Measurements from ENCODE around the gene ZDHHC8. TPM values are rescaled to one million over a fixed set of nuclear protein-coding genes. Genes with fewer than 3 reads are reported as not detected.

Gene ZDHHC8
- total and polyA plus RNA-seq, 5 experiments from 2014 or later: 1.4 to 99.2 (median 4.6) TPM

DNA sequence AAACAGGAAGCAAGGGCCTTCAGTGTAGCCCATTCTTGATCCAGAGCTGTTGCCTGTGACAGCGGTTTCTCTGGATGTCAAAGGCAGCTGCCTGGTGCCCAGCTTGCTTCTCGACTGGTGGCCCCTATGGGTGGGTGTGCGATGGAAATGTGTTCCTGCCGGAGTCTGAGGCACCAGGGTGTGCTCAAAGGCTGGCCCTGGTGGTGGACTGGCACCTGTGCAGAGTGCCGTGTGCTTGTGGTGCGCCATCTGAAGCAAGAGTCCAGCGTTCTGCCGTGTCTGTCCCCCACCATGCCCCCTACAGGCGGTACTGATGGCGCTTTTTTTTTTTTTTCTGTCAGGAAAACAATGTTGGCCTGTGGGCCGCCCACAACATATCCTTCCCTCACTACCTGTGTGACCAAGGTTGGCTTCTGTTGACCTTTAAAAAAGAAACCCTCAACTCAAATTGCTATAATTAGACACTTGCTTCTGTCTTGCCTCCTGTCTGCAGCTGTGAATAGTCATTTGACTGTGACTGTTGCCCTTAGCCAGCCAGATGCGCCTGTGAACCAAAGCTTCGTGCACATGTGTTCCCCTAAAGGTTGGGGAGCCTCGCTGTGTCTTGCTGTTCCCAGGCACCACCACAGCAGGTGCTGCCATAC, 20.4 kb upstream of the ZDHHC8 start:
- POLR2A ChIA-PET: interaction anchor here (0.9 to 4.0 kb wide), 3 partner anchors 10 to 90 kb away, joined by 5 to 16 read pairs (median 5); partner anchors contain the start of gene TANGO2
- Mint-ChIP-seq H3K4me3 (peak overlapping the region in 1 of 10 donors; percentile 13), H3K36me3 (peaks cover 0 to 40% (median 2%) of the 10 kb centered on the region in 3 donors), H3K27ac (peak overlapping the region in 9 of 10 donors; percentile 74 to 93 (median 90)), H3K9me3 (no peaks in the 10 kb centered on the region), H3K27me3 (no peaks in the 10 kb centered on the region), H3K4me1 (peaks cover 16 to 40% (median 27%) of the 10 kb centered on the region in 4 donors)
- ATAC-seq (peak; percentile 82 to 84), DNase-seq (peak in 5 of 10 donors; percentile 26 to 68 (median 39))

DNA sequence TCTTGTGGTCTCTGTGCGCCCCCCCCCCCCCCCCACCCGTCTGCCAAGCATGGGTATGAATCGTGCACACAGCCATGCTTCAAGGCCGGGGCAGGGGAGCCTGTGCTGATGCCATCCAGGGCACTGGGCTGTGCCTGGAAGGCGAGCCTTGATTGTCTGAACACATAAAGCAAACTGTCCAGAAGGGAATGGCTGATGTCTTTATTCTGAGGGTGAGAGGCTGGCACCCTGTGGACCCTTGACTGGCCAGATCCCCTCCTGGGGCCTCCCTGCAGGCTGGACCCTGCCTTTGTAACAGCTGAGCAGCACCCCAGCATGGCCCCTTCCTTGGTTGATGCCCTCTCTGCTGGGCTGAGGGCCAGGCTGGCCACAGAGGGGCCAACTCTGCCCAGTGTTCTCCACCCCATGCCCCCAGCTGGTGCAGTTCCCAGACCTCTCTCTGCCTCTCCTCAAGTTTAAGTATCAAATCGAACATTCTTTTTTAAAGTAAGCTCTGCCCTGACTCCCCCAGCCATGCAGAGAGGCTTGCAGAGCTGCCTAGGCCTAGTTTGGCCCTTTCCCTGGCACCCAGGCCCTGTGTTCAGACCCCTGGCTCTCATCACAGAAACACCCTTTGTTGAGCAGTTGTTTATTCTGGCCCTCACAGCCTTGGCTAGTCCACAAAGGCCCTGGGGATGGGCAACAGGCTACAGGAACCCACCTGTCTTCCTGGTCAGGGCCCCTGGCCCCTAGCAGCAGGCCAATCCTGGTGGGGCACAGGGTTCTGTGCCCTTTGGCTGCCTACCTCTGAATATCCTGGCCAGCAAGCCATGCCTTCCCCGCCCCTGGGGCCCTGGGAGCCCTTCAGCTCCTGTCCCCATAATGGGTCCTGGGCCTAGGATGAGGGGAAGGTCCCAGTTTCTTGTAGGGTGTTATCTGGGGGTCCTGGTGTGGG, 19.6 kb upstream of the ZDHHC8 start:
- no peaks in the 10 kb centered on the region for H3K27me3 Mint-ChIP-seq
- POLR2A ChIA-PET: interaction anchor here (0.9 to 4.0 kb wide), 3 partner anchors 10 to 91 kb away, joined by 5 to 16 read pairs (median 5); partner anchors contain the start of gene TANGO2
- H3K4me1 Mint-ChIP-seq: peaks cover 17 to 48% (median 29%) of the 10 kb centered on the region in 4 donors
- H3K4me3 Mint-ChIP-seq: peak overlapping the region in 2 of 10 donors; percentile 40 to 47
- H3K9me3 Mint-ChIP-seq: no peaks in the 10 kb centered on the region
- H3K27ac Mint-ChIP-seq: peak overlapping the region; percentile 61 to 95 (median 80)
- ATAC-seq: no peak
- DNase-seq: peak in 1 of 10 donors; percentile 57
- peaks cover 0 to 35% (median 2%) of the 10 kb centered on the region in 3 donors for H3K36me3 Mint-ChIP-seq

DNA sequence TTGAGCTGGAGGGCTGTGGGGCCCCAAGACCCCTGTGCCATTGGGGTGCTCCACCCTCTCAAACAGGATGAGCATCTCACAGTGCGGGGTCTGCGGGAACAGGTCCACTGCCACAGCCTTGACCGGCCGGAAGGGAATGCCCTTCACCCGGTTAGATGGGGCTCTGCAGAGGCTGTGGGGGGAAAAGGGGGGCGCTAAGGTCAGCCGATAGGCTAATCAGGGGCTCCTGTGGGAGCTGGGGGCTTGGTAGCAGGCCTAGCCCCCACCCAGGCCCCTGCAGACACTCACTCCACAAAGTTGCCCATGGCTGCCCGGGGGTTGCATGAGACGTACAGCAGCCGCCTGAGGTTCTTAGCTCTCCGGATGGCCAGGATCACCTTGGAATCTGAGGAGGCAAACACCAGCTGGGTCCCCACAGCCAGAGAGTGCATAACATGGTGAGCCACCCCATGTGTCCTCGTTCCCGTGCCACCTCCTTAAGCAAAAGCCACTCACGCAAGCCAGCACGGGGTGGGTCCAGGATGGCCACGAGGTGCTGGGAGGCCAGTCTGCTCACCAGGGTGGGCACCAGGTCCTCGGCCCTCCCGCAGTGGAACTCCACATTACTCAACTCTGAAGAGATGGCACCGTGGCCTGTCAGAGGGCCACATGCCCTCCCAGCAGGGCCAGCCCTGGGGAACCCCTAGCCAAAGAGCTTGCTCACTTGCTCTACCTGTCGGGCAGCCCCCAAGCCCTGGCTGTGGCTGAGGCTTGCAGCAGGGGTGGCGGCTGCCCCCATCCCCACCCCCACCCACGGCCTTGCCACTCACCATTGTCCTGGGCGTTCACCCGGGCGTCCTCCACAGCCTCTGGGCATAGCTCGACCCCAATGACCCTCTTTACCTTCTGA, 18.7 kb upstream of the ZDHHC8 start:
- Mint-ChIP-seq H3K27me3 (no peaks in the 10 kb centered on the region), H3K36me3 (peaks cover 0 to 26% (median 2%) of the 10 kb centered on the region in 3 donors), H3K27ac (peak overlapping the region in 3 of 10 donors; percentile 34 to 61 (median 50)), H3K9me3 (no peaks in the 10 kb centered on the region), H3K4me1 (peaks cover 16 to 50% (median 30%) of the 10 kb centered on the region in 4 donors), H3K4me3 (no peak overlapping the region)
- DNase-seq (peak in 2 of 10 donors; percentile 2 to 54), ATAC-seq (no peak)
- POLR2A ChIA-PET: interaction anchor here (1.1 to 4.0 kb wide), 2 partner anchors 11 to 34 kb away, joined by 5 to 16 read pairs; no protein-coding TSS in a partner anchor

DNA sequence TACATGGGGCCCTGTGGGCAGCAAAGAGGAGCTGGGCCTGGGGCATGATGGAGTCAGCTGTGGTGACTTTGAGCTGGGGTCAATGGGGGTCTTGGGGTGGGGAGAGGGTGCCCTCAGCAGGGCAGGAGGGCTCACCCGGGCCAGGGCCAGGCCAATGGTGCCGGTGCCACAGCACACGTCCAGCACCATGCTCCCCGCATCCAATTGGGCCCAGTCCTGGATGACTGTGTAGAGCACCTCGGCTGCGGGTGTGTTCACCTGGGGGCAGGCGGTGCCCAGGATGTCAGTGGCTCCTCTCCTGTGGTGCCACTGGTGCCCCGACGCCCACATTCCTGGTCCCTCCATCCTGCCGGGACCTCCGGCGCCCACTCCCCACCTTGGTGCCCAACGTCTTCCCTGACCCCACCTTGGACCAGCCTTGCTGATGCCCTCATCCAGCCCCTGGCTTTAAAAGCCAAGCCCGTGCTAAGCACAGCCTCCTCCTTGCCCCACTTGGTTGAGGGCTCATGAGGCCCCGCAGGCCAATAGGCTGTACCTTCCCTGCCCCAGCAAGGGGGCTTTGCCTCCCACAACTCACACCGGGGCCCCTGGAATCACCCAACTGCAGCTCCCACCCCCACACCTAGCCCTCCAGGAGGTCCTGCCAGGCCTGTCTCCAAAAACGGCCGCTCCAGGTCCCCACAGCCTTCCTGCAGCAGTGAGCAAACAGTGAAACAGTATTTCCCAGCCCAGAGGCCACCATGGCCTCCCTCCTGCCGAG, 17.9 kb upstream of the ZDHHC8 start:
- no peaks in the 10 kb centered on the region for H3K9me3 Mint-ChIP-seq
- peak overlapping the region in 6 of 10 donors; percentile 36 to 80 (median 63) for H3K27ac Mint-ChIP-seq
- H3K27me3 Mint-ChIP-seq: no peaks in the 10 kb centered on the region
- ATAC-seq (no peak), DNase-seq (peak in 1 of 10 donors; percentile 52)
- peaks cover 15 to 50% (median 38%) of the 10 kb centered on the region in 4 donors for H3K4me1 Mint-ChIP-seq
- H3K4me3 Mint-ChIP-seq: peak overlapping the region in 2 of 10 donors; percentile 11 to 26
- POLR2A ChIA-PET: interaction anchor here (4.0 kb wide), 1 partner anchor 12 kb away, joined by 16 read pairs; no protein-coding TSS in a partner anchor
- peaks cover 0 to 20% (median 0%) of the 10 kb centered on the region in 3 donors for H3K36me3 Mint-ChIP-seq

DNA sequence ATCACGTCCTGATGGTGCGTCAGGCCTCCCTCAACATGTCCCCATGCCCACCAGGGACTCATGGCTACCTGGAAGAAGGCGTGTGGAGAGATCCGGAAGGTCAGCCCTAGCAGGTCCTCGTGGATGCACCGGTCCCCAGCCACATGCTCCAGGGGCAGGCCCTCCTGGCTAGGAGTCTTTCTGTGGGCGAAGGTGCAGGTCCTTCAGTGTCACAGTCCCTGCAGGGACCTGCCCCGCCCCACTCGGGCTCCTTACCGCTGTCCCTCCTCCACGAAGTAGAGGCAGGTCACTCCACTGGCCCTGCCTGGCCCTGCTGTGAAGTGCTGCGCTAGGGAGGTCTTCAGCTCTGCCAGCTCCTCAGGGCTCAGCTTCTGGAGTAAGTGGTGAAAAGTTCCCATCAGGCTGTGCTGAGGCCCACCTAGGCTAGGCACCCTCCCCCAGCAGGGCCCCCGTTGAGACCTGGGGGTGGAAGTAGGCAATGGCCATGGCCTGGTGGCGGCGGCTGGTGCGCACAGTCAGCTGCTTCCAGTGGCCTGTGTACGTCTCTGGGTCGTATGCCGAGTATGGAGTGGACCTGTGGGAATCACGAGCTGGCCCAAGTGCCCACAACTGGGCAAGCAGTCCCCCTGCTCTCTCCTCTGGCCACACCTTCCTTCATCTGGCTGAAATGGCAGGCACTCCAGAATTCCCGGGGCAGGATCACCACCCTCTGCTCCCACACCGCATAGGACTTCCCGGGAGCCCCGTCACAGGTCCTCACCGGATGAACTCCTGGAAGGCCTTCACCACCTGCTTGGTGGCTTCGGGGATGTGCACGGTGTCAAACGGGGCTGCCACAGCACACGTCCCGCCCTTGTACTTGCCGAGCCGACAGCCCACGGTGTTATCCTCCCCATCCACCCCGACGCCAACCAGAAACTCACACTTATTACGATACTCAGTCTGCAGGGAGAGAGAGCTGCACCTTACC, 16.8 kb upstream of the ZDHHC8 start:
- no peak for ATAC-seq
- Mint-ChIP-seq H3K27me3 (no peaks in the 10 kb centered on the region), H3K4me1 (peaks cover 17 to 53% (median 48%) of the 10 kb centered on the region in 4 donors), H3K4me3 (peak overlapping the region; percentile 11 to 82 (median 61)), H3K36me3 (peaks cover 0 to 27% (median 2%) of the 10 kb centered on the region in 3 donors), H3K9me3 (no peaks in the 10 kb centered on the region), H3K27ac (peak overlapping the region; percentile 43 to 90 (median 76))
- DNase-seq: peak in 1 of 10 donors; percentile 60
- POLR2A ChIA-PET: interaction anchor here (0.6 to 2.7 kb wide), 6 partner anchors 11 to 99 kb away, joined by 3 to 16 read pairs (median 6); partner anchors contain the start of gene DGCR8

DNA sequence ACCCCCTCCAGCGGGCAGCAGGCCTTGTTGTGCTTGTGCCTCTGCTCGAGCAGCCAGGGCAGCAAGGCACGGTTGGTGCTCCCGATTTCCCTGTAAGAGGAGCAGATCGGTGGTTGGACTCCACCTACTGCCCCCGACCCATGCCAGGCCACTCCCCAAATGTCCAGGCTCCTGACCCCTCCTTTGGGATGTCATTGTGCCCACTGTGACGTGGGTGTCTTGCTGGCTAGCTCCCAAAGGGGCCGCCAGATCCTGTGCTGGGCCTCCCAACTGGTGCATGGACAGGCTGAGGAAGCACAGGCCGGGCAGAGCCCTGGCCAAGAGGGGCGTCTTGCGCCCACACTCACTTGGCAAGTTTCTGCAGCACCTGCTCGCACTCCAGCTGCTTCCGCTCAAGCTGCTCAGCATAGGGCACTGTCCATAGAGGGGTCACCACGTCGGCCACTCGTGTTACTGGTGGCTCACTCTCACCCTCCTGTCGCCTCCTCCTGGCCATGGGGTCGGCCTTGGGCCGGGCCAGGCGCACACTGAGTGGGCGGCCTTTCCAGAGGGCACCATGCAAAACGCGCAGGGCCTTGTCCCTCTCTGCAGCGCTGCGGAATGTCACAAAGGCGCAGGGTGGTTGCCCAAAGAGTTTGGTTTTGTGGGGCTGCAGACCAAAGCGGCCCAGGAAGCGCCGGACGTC, 15.8 kb upstream of the ZDHHC8 start, which contains the start of gene RANBP1:
RANBP1 (plus strand) TSS at position 414 of the 685 bp plus-strand sequence; CDS start at position 495, 81 bp downstream.
- POLR2A ChIA-PET: interaction anchor here (0.6 to 3.2 kb wide), 11 partner anchors 10 to 385 kb away, joined by 3 to 23 read pairs (median 7); partner anchors contain the start of genes DGCR8, TANGO2 and ZDHHC8

DNA sequence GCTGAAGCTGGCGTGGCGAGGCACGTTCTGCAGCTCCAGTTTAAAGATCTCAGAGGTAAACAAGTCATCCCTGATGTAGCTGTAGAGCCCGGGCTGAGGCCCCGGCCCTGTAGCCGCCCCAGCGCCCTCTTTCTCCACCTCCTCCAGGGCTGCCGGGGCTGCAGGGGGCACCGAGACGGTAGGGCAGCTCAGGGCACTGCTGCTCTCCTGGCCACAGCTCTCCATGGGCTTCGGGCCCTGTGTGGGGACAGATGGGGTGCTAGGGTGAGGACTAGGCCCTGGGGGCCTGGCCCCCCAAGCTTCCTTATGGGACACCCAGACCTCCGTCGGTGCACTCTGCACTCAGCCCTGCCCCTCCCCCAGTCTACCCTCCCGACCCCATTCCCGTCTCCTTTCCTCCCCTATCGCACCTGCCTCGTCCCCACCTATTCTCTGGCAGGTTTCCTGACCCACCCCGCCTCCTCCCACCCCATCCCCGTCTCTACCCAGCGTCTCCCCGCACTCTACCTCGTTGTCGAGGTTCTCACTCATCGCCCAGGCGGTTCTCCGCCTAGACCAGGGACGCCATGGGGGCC, 15.1 kb upstream of the ZDHHC8 start:
- POLR2A ChIA-PET: interaction anchor here (0.6 to 3.2 kb wide), 15 partner anchors 8 to 884 kb away, joined by 3 to 23 read pairs (median 6); partner anchors contain the start of genes DGCR8, GNB1L, RTL10 and TANGO2
- no peaks in the 10 kb centered on the region for H3K9me3 Mint-ChIP-seq
- H3K4me3 Mint-ChIP-seq: peak overlapping the region; percentile 83 to 97 (median 90)
- ATAC-seq (no peak), DNase-seq (peak in 1 of 10 donors; percentile 59)
- H3K27ac Mint-ChIP-seq: peak overlapping the region; percentile 79 to 96 (median 93)
- H3K36me3 Mint-ChIP-seq: peaks cover 0 to 30% (median 3%) of the 10 kb centered on the region in 3 donors
- peaks cover 17 to 57% (median 43%) of the 10 kb centered on the region in 4 donors for H3K4me1 Mint-ChIP-seq
- no peaks in the 10 kb centered on the region for H3K27me3 Mint-ChIP-seq

More for the DNA sequence above, 15.8 kb upstream of the ZDHHC8 start, which contains the start of gene RANBP1:
- ATAC-seq (no peak), DNase-seq (peak in 1 of 10 donors; percentile 23)
- peaks cover 17 to 57% (median 49%) of the 10 kb centered on the region in 4 donors for H3K4me1 Mint-ChIP-seq
- H3K27ac Mint-ChIP-seq: peak within 1 kb of the TSS; percentile 79 to 96 (median 93)
- no peaks in the 10 kb centered on the region for H3K9me3 Mint-ChIP-seq
- H3K4me3 Mint-ChIP-seq: peak within 1 kb of the TSS; percentile 83 to 97 (median 90)
- H3K27me3 Mint-ChIP-seq: no peaks in the 10 kb centered on the region
- H3K36me3 Mint-ChIP-seq: peaks cover 0 to 27% (median 3%) of the 10 kb centered on the region in 3 donors

DNA sequence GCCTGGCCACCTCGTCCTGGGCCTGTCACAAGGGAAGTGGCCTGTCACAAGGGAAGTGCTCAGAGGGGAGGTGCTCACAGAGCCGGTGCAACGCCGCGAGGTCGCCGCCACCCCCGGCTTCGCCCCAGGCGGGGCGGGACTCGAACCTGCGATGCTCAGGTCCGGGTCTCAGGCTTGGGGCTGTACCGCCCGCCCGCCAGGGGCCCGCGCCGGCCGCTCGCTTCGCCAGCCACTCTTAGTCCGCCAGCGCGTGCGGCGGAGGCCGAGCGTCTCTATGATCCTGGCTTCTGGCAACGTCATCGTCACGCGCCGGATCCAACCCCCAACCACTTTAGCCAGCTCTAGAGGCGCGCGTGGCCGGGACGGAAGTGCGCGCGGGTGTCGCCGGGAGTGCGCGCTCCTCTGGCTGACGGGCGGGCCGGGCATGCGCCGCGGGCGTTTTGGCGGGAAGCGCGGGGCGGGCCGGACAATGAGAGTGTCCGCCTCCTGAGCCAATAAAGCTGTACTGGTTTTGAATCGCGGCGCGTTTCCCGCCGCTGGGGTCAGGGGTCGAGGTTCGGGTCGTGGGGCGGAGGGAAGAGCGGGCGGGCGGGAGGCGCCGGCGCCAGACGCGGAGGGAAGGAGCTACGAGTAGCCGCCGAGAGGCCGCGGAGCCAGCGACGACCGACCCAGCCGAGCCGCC, 14.5 kb upstream of the ZDHHC8 start, which contains the start of gene TRMT2A:
TRMT2A (minus strand) TSS at position 276 of the 682 bp plus-strand sequence. CDS start 320 bp downstream, outside the sequence.
- no peaks in the 10 kb centered on the region for H3K9me3 Mint-ChIP-seq
- ATAC-seq: peak; percentile 81
- H3K27me3 Mint-ChIP-seq: no peaks in the 10 kb centered on the region
- peaks cover 14 to 57% (median 39%) of the 10 kb centered on the region in 4 donors for H3K4me1 Mint-ChIP-seq
- DNase-seq: peak; percentile 93 to 97 (median 95)
- peaks cover 0 to 34% (median 3%) of the 10 kb centered on the region in 3 donors for H3K36me3 Mint-ChIP-seq
- peak within 1 kb of the TSS; percentile 83 to 97 (median 90) for H3K4me3 Mint-ChIP-seq
- POLR2A ChIA-PET: interaction anchor here (0.8 to 3.2 kb wide), 17 partner anchors 9 to 973 kb away, joined by 3 to 23 read pairs (median 6); partner anchors contain the start of genes DGCR8, ESS2, GNB1L and HIRA
- H3K27ac Mint-ChIP-seq: peak within 1 kb of the TSS; percentile 79 to 96 (median 94)
